Testis (tissue), 2 donors: ENCODE data around the gene NMRAL1.

Experiments used
- POLR2A ChIP-seq: fragments of 450-650 bp; IDR thresholded peaks from one replicate; pipeline ENCODE4 v1.6.1; 2017; ENCODE audit warnings: antibody characterized with exemption, mild to moderate bottlenecking, moderate library complexity
- TF ChIP-seq, protein P1 (sequence below), 3 experiments: fragments of 450-650 bp in 2 of 3; fragments of 200-600 bp in 1 of 3; sonication (generic) in 1 of 3; IDR thresholded peaks; one replicate each; pipeline ENCODE4 v1.5.1; 2016 to 2019; ENCODE audit warnings: antibody characterized with exemption in 3 of 3, mild to moderate bottlenecking in 2 of 3, moderate library complexity in 1 of 3

DNA sequence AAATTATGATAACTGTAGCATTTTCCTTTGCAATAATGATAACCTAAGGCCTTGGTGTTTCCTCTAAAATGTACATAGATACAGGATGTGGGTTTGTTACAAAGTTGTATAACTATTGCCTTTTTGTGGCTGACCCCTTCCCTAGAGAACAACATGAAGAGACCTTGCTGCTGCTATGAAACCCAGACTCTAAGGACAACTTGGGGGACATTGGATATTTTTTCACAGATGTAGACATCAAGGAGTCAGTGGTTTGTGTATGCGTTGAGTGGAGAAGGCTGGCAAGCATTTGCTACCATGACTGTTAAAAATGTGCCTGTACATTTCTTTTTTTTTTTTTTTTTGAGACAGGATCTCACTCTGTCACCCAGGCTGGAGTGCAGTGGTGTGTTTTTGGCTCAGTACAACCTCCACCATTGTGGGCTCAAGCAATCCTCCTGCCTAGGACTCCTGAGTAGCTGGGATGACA is 14.1 kb upstream of the NMRAL1 start:
- TF ChIP-seq POLR2A, result no peak
- TF ChIP-seq, protein P1, sequence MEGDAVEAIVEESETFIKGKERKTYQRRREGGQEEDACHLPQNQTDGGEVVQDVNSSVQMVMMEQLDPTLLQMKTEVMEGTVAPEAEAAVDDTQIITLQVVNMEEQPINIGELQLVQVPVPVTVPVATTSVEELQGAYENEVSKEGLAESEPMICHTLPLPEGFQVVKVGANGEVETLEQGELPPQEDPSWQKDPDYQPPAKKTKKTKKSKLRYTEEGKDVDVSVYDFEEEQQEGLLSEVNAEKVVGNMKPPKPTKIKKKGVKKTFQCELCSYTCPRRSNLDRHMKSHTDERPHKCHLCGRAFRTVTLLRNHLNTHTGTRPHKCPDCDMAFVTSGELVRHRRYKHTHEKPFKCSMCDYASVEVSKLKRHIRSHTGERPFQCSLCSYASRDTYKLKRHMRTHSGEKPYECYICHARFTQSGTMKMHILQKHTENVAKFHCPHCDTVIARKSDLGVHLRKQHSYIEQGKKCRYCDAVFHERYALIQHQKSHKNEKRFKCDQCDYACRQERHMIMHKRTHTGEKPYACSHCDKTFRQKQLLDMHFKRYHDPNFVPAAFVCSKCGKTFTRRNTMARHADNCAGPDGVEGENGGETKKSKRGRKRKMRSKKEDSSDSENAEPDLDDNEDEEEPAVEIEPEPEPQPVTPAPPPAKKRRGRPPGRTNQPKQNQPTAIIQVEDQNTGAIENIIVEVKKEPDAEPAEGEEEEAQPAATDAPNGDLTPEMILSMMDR (IDR thresholded peaks at IDR 0.05), result no peak
